Measurements from ENCODE around the gene SH2D2A. TPM values are rescaled to one million over a fixed set of nuclear protein-coding genes. Genes with fewer than 3 reads are reported as not detected.

SH2D2A gene
- total and polyA plus RNA-seq, 8 donors, result 0.36 to 4.4 (median 0.69) TPM

DNA sequence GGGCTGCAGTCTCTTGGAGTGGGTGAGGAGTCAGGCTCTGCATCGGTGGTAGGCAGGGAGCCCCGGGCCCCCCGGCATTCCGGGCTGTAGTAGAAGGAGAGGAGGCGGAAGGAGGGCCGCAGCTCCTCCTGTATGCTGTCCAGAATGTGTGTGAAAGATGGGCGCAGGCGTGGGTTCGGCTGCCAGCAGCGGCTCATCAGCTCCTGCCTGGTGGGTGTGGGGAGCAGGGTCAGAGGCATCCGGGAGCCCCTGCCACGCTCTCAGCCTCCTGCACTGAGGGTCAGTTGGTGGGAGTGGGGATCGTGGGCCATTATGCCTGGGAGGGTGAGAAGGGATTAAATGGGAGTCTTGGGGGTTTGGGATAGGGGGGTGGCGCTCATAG lies 24.2 kb upstream of the SH2D2A start:
- peaks cover 0 to 11% of the 10 kb centered on the region in 2 donors for H3K4me1 ChIP-seq
- no peaks in the 10 kb centered on the region for H3K9me3 ChIP-seq
- no peak overlapping the region for H3K27ac ChIP-seq
- peaks cover 30 to 96% of the 10 kb centered on the region in 2 donors for H3K27me3 ChIP-seq
- TF ChIP-seq, protein P1, sequence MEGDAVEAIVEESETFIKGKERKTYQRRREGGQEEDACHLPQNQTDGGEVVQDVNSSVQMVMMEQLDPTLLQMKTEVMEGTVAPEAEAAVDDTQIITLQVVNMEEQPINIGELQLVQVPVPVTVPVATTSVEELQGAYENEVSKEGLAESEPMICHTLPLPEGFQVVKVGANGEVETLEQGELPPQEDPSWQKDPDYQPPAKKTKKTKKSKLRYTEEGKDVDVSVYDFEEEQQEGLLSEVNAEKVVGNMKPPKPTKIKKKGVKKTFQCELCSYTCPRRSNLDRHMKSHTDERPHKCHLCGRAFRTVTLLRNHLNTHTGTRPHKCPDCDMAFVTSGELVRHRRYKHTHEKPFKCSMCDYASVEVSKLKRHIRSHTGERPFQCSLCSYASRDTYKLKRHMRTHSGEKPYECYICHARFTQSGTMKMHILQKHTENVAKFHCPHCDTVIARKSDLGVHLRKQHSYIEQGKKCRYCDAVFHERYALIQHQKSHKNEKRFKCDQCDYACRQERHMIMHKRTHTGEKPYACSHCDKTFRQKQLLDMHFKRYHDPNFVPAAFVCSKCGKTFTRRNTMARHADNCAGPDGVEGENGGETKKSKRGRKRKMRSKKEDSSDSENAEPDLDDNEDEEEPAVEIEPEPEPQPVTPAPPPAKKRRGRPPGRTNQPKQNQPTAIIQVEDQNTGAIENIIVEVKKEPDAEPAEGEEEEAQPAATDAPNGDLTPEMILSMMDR (IDR thresholded peaks at IDR 0.05), result no peak
- no peak for DNase-seq
- no peak for ATAC-seq
- intact Hi-C loops (cut with DNase I), result no loop called here
- H3K4me3 ChIP-seq, result no peak overlapping the region
- H3K36me3 ChIP-seq, result no peaks in the 10 kb centered on the region

DNA sequence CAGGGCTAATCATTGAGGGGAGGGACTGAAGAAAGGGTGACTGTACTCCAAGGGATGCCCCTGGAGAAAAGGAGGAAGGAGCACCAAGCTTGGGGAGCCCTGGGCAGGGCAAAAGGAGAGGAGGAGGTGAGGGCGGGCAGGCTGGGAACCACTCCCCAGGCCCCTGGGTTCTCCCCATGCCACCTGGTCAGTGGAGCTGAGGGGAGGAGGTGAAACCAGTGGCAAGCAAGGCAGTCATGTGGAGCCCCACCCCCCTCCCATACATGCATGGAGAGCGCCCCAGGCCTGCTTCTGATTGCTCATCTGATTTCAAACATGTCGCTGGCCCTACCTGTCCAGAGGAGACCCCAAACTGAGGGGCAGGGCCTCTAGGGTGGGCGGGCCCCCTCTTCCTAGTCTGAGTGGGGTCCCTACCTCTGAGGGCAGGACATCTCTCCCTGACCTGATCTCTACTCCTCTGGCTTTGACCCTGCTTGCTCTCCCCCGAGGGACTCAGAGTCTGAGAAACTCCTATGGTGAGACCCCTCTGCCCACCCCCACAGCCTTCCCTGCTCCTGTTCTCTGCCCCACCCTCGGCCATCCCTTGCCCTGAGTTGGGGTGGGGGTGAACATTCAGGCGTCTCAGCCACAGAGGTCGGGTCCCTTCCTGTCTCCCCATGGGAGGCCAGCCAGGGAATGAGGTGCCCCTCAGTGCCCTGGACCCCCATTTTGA lies 23.7 kb upstream of the SH2D2A start:
- peaks cover 0 to 6% of the 10 kb centered on the region in 2 donors for H3K4me1 ChIP-seq
- intact Hi-C loops (cut with DNase I), result no loop called here
- ATAC-seq (no peak), DNase-seq (peak in 1 of 4 donors; percentile 61)
- no peaks in the 10 kb centered on the region for H3K36me3 ChIP-seq
- peaks cover 24 to 94% of the 10 kb centered on the region in 2 donors for H3K27me3 ChIP-seq
- H3K9me3 ChIP-seq, result no peaks in the 10 kb centered on the region
- no peak overlapping the region for H3K27ac ChIP-seq
- TF ChIP-seq, protein P1 (IDR thresholded peaks at IDR 0.05), result no peak
- no peak overlapping the region for H3K4me3 ChIP-seq

DNA sequence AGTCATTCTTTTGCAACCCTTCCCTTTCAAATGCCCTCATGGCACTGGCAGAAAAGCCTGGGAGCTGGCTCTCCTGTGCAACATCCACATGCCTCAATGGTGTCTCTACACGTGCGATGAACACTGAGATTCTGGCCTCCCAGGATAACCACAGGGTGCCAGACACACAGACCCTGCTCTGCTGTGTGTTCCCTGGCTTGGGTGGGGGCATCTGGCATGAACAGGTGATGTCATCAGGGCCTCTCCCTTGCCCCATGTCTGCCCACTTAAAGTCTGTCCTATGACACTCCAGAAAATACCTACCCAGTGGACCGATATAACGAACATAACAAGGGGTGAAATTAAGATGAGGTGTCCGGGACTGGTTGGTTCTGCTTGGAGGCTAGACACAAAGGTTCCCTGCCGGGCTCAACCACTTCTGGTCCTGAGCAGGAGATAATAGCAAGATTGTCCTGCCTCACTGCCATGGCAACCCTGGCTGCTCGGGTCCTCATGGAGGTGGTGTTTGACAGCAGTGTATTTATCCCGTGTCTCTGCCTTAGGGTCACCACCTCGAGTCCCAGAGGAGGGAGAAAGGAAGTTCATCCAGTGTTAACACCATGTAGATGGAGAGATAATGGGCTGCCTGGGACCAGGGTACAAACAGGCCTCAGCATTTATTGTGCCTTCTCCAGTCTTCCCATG lies 22.9 kb upstream of the SH2D2A start:
- Histone ChIP-seq H3K4me3 (no peak overlapping the region), H3K27me3 (peaks cover 16 to 93% of the 10 kb centered on the region in 2 donors), H3K9me3 (no peaks in the 10 kb centered on the region), H3K36me3 (no peaks in the 10 kb centered on the region), H3K27ac (no peak overlapping the region), H3K4me1 (no peaks in the 10 kb centered on the region)
- intact Hi-C loops (cut with DNase I), result no loop called here
- no peak for ATAC-seq
- DNase-seq, result no peak
- TF ChIP-seq, protein P1 (IDR thresholded peaks at IDR 0.05), result no peak

DNA sequence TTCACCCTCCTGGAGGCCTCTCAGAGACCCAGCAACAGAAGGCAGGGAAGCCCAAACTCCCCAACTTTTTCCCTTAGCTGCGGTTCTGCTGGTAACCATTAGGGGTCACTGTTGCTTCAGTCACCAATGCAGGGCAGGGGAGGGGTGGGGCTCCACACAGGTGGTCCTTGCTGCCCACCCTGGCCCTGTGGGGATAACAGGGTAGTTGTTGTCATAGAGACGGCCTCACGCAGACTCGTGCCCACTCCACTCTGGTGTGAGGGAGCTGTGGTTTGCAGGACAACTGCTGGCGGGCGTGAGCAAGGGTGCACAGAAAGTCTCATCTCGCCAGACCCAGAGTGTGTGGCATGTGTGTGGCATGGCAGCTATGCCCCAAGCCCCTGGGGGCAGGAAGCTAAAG lies 22.3 kb upstream of the SH2D2A start:
- H3K4me3 ChIP-seq, result no peak overlapping the region
- DNase-seq (peak in 1 of 4 donors; percentile 41), ATAC-seq (peak; percentile 78)
- intact Hi-C loops (cut with DNase I), result no loop called here
- H3K36me3 ChIP-seq, result no peaks in the 10 kb centered on the region
- H3K4me1 ChIP-seq, result no peaks in the 10 kb centered on the region
- TF ChIP-seq, protein P1 (IDR thresholded peaks at IDR 0.05), result peak; percentile 69 to 84
- no peaks in the 10 kb centered on the region for H3K9me3 ChIP-seq
- peaks cover 10 to 92% of the 10 kb centered on the region in 2 donors for H3K27me3 ChIP-seq
- H3K27ac ChIP-seq, result no peak overlapping the region

DNA sequence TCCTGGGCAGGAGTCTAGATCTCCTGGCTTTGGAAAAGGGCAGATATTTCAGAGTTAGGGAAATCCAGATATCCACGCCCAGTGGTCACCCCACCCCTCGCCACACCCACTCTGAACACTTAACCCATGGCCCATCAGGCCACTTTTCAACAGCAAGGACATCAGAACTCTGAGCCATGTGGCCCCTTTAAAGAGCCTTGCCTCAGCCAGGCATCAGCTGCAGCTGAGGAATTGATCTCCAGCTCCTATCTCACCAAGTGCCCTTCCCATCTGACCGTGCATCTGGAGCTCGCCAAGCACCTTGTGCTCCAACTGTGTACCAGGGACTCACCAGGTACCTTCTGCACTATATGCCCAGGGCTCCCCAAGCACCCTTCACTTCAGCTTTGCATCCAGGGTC lies 20.2 kb upstream of the SH2D2A start:
- TF ChIP-seq, protein P1 (IDR thresholded peaks at IDR 0.05), result no peak
- no peaks in the 10 kb centered on the region for H3K36me3 ChIP-seq
- intact Hi-C loops (cut with DNase I), result no loop called here

More for the DNA sequence above, 20.2 kb upstream of the SH2D2A start:
- no peaks in the 10 kb centered on the region for H3K9me3 ChIP-seq
- no peak for ATAC-seq
- no peak overlapping the region for H3K27ac ChIP-seq
- H3K4me3 ChIP-seq, result no peak overlapping the region
- DNase-seq, result no peak
- peaks cover 5 to 89% of the 10 kb centered on the region in 2 donors for H3K27me3 ChIP-seq
- H3K4me1 ChIP-seq, result no peaks in the 10 kb centered on the region
